HL-60 (cell line): ENCODE results near the gene CDH23.

Experiments
- POLR2AphosphoS5 ChIP-seq: IDR thresholded peaks from 2 replicates; pipeline ENCODE4 v1.6.1; 2012; ENCODE audit warnings: low read depth
- SPI1 ChIP-seq: IDR thresholded peaks from 2 replicates; pipeline ENCODE4 v1.6.1; 2012; ENCODE audit warnings: low read depth, mild to moderate bottlenecking, borderline replicate concordance
- TF ChIP-seq, protein P1 (sequence below): IDR thresholded peaks from one replicate; pipeline ENCODE4 v1.5.1; 2011; ENCODE audit warnings: low read length, control low read depth, inconsistent platforms; ENCODE audit not compliant: insufficient read depth

- TF ChIP-seq, protein P1, sequence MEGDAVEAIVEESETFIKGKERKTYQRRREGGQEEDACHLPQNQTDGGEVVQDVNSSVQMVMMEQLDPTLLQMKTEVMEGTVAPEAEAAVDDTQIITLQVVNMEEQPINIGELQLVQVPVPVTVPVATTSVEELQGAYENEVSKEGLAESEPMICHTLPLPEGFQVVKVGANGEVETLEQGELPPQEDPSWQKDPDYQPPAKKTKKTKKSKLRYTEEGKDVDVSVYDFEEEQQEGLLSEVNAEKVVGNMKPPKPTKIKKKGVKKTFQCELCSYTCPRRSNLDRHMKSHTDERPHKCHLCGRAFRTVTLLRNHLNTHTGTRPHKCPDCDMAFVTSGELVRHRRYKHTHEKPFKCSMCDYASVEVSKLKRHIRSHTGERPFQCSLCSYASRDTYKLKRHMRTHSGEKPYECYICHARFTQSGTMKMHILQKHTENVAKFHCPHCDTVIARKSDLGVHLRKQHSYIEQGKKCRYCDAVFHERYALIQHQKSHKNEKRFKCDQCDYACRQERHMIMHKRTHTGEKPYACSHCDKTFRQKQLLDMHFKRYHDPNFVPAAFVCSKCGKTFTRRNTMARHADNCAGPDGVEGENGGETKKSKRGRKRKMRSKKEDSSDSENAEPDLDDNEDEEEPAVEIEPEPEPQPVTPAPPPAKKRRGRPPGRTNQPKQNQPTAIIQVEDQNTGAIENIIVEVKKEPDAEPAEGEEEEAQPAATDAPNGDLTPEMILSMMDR: no peak
- TF ChIP-seq POLR2AphosphoS5 (no peak), SPI1 (no peak)
Observed at GRCh38 chr10:71821909-71822763, 425.4 kb downstream of the CDH23 start.
